Measurements from ENCODE around the gene GNAQ. TPM values are rescaled to one million over a fixed set of nuclear protein-coding genes. Genes with fewer than 3 reads are reported as not detected.
"Not testable (repeated sequence)": the region's sequence is repeated elsewhere in the genome, so short reads cannot be mapped to it uniquely, and the experiment has no call there.

Gene GNAQ
- 43.8 TPM for total RNA-seq

- peak within 1 kb of the TSS; percentile 63 for H3K4me3 ChIP-seq (ENCODE audit: low read length)
- H3K27me3 ChIP-seq (ENCODE audit: insufficient read depth, low read length) = peaks cover 5% of the 10 kb centered on the region
- peaks cover 59% of the 10 kb centered on the region for H3K4me1 ChIP-seq (ENCODE audit: insufficient read depth, low read length)
- no peaks in the 10 kb centered on the region for H3K9me3 ChIP-seq (ENCODE audit: low read depth, low read length)
These were observed at the start of gene GNAQ for GRCh38 chr9:78031444-78031892. TSS of gene GNAQ (minus strand) at chr9:78031811. CDS start at chr9:78031235, 576 bp downstream.

- Histone ChIP-seq H3K9me3 (ENCODE audit: low read depth, low read length) (no peaks in the 10 kb centered on the region), H3K4me1 (ENCODE audit: insufficient read depth, low read length) (peaks cover 24% of the 10 kb centered on the region), H3K4me3 (ENCODE audit: low read length) (no peak overlapping the region), H3K27me3 (ENCODE audit: insufficient read depth, low read length) (no peaks in the 10 kb centered on the region)
These were observed 43.0 kb upstream of the GNAQ start for GRCh38 chr9:78074385-78075291.

- H3K9me3 ChIP-seq (ENCODE audit: low read depth, low read length) = no peaks in the 10 kb centered on the region
- no peaks in the 10 kb centered on the region for H3K27me3 ChIP-seq (ENCODE audit: insufficient read depth, low read length)
- no peak overlapping the region for H3K4me3 ChIP-seq (ENCODE audit: low read length)
- H3K4me1 ChIP-seq (ENCODE audit: insufficient read depth, low read length) = peaks cover 24% of the 10 kb centered on the region
These were observed 42.1 kb upstream of the GNAQ start for GRCh38 chr9:78073722-78074121.

GRCh38 chr9:78072586-78073199 is 41.1 kb upstream of the GNAQ start:
- peaks cover 24% of the 10 kb centered on the region for H3K4me1 ChIP-seq (ENCODE audit: insufficient read depth, low read length)
- H3K4me3 ChIP-seq (ENCODE audit: low read length) = no peak overlapping the region
- H3K27me3 ChIP-seq (ENCODE audit: insufficient read depth, low read length) = no peaks in the 10 kb centered on the region
- H3K9me3 ChIP-seq (ENCODE audit: low read depth, low read length) = no peaks in the 10 kb centered on the region

GRCh38 chr9:78070521-78070920 is 38.9 kb upstream of the GNAQ start:
- Histone ChIP-seq H3K4me1 (ENCODE audit: insufficient read depth, low read length) (peaks cover 24% of the 10 kb centered on the region), H3K9me3 (ENCODE audit: low read depth, low read length) (no peaks in the 10 kb centered on the region), H3K27me3 (ENCODE audit: insufficient read depth, low read length) (no peaks in the 10 kb centered on the region)

GRCh38 chr9:78064075-78064474 is 32.5 kb upstream of the GNAQ start:
- Histone ChIP-seq H3K4me3 (ENCODE audit: low read length) (no peak overlapping the region), H3K9me3 (ENCODE audit: low read depth, low read length) (no peaks in the 10 kb centered on the region), H3K27me3 (ENCODE audit: insufficient read depth, low read length) (no peaks in the 10 kb centered on the region), H3K4me1 (ENCODE audit: insufficient read depth, low read length) (no peaks in the 10 kb centered on the region)

More at GRCh38 chr9:78070521-78070920, 38.9 kb upstream of the GNAQ start:
- no peak overlapping the region for H3K4me3 ChIP-seq (ENCODE audit: low read length)

- no peaks in the 10 kb centered on the region for H3K9me3 ChIP-seq (ENCODE audit: low read depth, low read length)
- H3K4me1 ChIP-seq (ENCODE audit: insufficient read depth, low read length) = no peaks in the 10 kb centered on the region
- H3K4me3 ChIP-seq (ENCODE audit: low read length) = no peak overlapping the region
- H3K27me3 ChIP-seq (ENCODE audit: insufficient read depth, low read length) = no peaks in the 10 kb centered on the region
These were observed 31.1 kb upstream of the GNAQ start for GRCh38 chr9:78062710-78063109.

- not testable (repeated sequence) for H3K9me3 ChIP-seq (ENCODE audit: low read depth, low read length); H3K4me3 ChIP-seq (ENCODE audit: low read length); H3K27me3 ChIP-seq (ENCODE audit: insufficient read depth, low read length)
- peaks cover 14% of the 10 kb centered on the region for H3K4me1 ChIP-seq (ENCODE audit: insufficient read depth, low read length)
These were observed 22.6 kb upstream of the GNAQ start for GRCh38 chr9:78054218-78054617.

- H3K4me3 ChIP-seq (ENCODE audit: low read length) = no peak overlapping the region
- H3K4me1 ChIP-seq (ENCODE audit: insufficient read depth, low read length) = peaks cover 14% of the 10 kb centered on the region
- H3K27me3 ChIP-seq (ENCODE audit: insufficient read depth, low read length) = no peaks in the 10 kb centered on the region
- H3K9me3 ChIP-seq (ENCODE audit: low read depth, low read length) = no peaks in the 10 kb centered on the region
These were observed 22.0 kb upstream of the GNAQ start for GRCh38 chr9:78053627-78054026.

GRCh38 chr9:78050421-78050820 is 18.8 kb upstream of the GNAQ start:
- no peaks in the 10 kb centered on the region for H3K9me3 ChIP-seq (ENCODE audit: low read depth, low read length)
- H3K4me3 ChIP-seq (ENCODE audit: low read length) = no peak overlapping the region
- peaks cover 14% of the 10 kb centered on the region for H3K4me1 ChIP-seq (ENCODE audit: insufficient read depth, low read length)
- no peaks in the 10 kb centered on the region for H3K27me3 ChIP-seq (ENCODE audit: insufficient read depth, low read length)

- no peak overlapping the region for H3K4me3 ChIP-seq (ENCODE audit: low read length)
- H3K27me3 ChIP-seq (ENCODE audit: insufficient read depth, low read length) = no peaks in the 10 kb centered on the region
- H3K9me3 ChIP-seq (ENCODE audit: low read depth, low read length) = no peaks in the 10 kb centered on the region
- H3K4me1 ChIP-seq (ENCODE audit: insufficient read depth, low read length) = peaks cover 12% of the 10 kb centered on the region
These were observed 17.9 kb upstream of the GNAQ start for GRCh38 chr9:78049484-78049883.

- Histone ChIP-seq H3K9me3 (ENCODE audit: low read depth, low read length) (no peaks in the 10 kb centered on the region), H3K4me1 (ENCODE audit: insufficient read depth, low read length) (no peaks in the 10 kb centered on the region), H3K27me3 (ENCODE audit: insufficient read depth, low read length) (no peaks in the 10 kb centered on the region), H3K4me3 (ENCODE audit: low read length) (no peak overlapping the region)
These were observed 15.5 kb upstream of the GNAQ start for GRCh38 chr9:78047106-78047505.

- H3K4me3 ChIP-seq (ENCODE audit: low read length) = no peak overlapping the region
- no peaks in the 10 kb centered on the region for H3K4me1 ChIP-seq (ENCODE audit: insufficient read depth, low read length)
- no peaks in the 10 kb centered on the region for H3K9me3 ChIP-seq (ENCODE audit: low read depth, low read length)
- H3K27me3 ChIP-seq (ENCODE audit: insufficient read depth, low read length) = no peaks in the 10 kb centered on the region
These were observed 14.5 kb upstream of the GNAQ start for GRCh38 chr9:78046112-78046511.

- H3K4me3 ChIP-seq (ENCODE audit: low read length) = no peak overlapping the region
- no peaks in the 10 kb centered on the region for H3K9me3 ChIP-seq (ENCODE audit: low read depth, low read length)
- no peaks in the 10 kb centered on the region for H3K27me3 ChIP-seq (ENCODE audit: insufficient read depth, low read length)
- H3K4me1 ChIP-seq (ENCODE audit: insufficient read depth, low read length) = no peaks in the 10 kb centered on the region
These were observed 13.3 kb upstream of the GNAQ start for GRCh38 chr9:78044886-78045285.

- Histone ChIP-seq H3K27me3 (ENCODE audit: insufficient read depth, low read length) (no peaks in the 10 kb centered on the region), H3K4me1 (ENCODE audit: insufficient read depth, low read length) (no peaks in the 10 kb centered on the region), H3K9me3 (ENCODE audit: low read depth, low read length) (no peaks in the 10 kb centered on the region), H3K4me3 (ENCODE audit: low read length) (no peak overlapping the region)
These were observed 12.6 kb upstream of the GNAQ start for GRCh38 chr9:78044189-78044588.
